Mucosa of rectum (tissue), 2 donors: ENCODE results near the gene NFXL1.

Experiments
- H3K27ac ChIP-seq, 2 donors: one replicate each; pipeline ENCODE4 v1.7.0; 2013; ENCODE audit warnings: inconsistent platforms in 2 of 2, low read depth in 2 of 2, low read length in 2 of 2
- H3K27me3 ChIP-seq, 2 donors: one replicate each; pipeline ENCODE4 v1.7.0; 2013; ENCODE audit warnings: low read length in 2 of 2; ENCODE audit not compliant: control insufficient read depth in 2 of 2, insufficient read depth in 2 of 2
- H3K36me3 ChIP-seq, 2 donors: one replicate each; pipeline ENCODE4 v1.7.0; 2013; ENCODE audit warnings: low read length in 2 of 2; ENCODE audit not compliant: control insufficient read depth in 2 of 2, insufficient read depth in 2 of 2
- H3K4me1 ChIP-seq, 2 donors: one replicate each; pipeline ENCODE4 v1.7.0; 2013; ENCODE audit warnings: low read length in 2 of 2, mild to moderate bottlenecking in 1 of 2; ENCODE audit not compliant: control insufficient read depth in 2 of 2, insufficient read depth in 2 of 2
- H3K4me3 ChIP-seq, 2 donors: one replicate each; pipeline ENCODE4 v1.7.0; 2013; ENCODE audit warnings: low read length in 2 of 2
- H3K9ac ChIP-seq, 2 donors: one replicate each; pipeline ENCODE4 v1.7.0; 2013; ENCODE audit warnings: low read length in 2 of 2, low read depth in 1 of 2, mild to moderate bottlenecking in 1 of 2
- H3K9me3 ChIP-seq, 2 donors: one replicate each; pipeline ENCODE4 v1.7.0; 2013; ENCODE audit warnings: low read length in 2 of 2; ENCODE audit not compliant: control insufficient read depth in 2 of 2
- donor health status: healthy.
- donor health status: Normal muscosa, but diverticular disease.

Gene NFXL1

DNA sequence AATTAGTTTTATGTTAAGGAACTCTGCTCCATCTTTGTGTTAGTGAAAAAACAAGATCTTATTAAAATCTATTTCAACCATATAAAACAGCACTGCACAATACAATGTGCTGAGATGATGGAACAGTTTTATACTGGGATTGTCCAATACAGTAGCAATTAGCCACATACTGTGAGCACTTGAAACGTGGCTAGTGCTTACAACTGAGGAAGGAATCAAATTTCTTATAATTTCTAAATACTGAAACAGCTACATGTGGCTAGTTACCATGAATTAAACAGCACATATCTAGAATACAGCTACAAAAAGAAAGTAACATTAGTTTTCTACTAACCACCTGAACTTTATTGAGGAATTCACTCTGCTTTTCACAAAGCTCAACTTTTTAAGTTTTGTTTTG is 14.7 kb downstream of the NFXL1 start:
- Histone ChIP-seq H3K27ac (no peak overlapping the region), H3K4me1 (no peaks in the 10 kb centered on the region), H3K36me3 (peaks cover 43 to 46% of the 10 kb centered on the region in 2 donors), H3K9ac (no peak overlapping the region), H3K27me3 (no peaks in the 10 kb centered on the region), H3K4me3 (no peak overlapping the region), H3K9me3 (no peaks in the 10 kb centered on the region)

DNA sequence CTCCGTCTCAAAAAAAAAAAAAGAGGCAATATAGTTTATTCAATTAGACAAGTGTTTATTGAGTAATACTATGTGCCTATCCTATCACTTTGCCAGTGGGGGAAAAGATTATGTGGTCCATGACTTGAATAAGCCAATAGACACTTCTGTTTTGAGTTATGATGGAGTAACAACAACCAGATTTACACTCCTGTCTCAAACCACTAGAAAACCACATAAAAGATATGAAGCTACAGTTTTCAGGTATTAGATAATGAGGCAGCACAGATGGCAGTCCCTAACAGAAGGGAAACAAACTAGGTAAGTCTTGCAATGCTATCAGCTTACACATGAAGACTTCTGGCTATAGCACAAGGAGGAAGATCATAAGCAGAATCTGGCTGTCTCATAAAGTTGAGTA is 22.5 kb downstream of the NFXL1 start:
- no peaks in the 10 kb centered on the region for H3K9me3 ChIP-seq
- no peak overlapping the region for H3K27ac ChIP-seq
- H3K27me3 ChIP-seq: no peaks in the 10 kb centered on the region
- H3K36me3 ChIP-seq: peaks cover 44 to 58% of the 10 kb centered on the region in 2 donors
- H3K4me1 ChIP-seq: no peaks in the 10 kb centered on the region
- no peak overlapping the region for H3K9ac ChIP-seq
- no peak overlapping the region for H3K4me3 ChIP-seq

DNA sequence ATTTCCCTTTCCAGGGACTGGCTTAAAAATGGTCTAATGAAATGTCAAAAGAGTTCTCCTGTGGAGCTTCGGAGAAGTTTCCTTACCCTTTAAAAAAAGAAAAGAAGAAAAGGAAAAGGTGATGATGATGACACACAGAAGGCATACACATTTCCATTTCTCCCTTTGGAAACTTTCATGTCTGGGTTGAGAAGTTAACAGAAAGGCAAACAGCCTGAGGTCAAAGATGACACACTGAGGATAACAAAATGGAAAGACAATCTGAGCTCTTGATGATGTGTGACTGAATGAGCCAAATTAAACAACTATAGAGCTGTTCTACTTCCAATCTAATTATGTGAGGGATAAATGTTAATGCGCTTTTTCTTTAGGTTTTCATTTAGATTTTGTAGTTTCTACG is 32.2 kb downstream of the NFXL1 start:
- Histone ChIP-seq H3K9ac (no peak overlapping the region), H3K27ac (no peak overlapping the region), H3K27me3 (no peaks in the 10 kb centered on the region), H3K36me3 (peaks cover 37 to 38% of the 10 kb centered on the region in 2 donors), H3K9me3 (no peaks in the 10 kb centered on the region), H3K4me3 (no peak overlapping the region), H3K4me1 (no peaks in the 10 kb centered on the region)

DNA sequence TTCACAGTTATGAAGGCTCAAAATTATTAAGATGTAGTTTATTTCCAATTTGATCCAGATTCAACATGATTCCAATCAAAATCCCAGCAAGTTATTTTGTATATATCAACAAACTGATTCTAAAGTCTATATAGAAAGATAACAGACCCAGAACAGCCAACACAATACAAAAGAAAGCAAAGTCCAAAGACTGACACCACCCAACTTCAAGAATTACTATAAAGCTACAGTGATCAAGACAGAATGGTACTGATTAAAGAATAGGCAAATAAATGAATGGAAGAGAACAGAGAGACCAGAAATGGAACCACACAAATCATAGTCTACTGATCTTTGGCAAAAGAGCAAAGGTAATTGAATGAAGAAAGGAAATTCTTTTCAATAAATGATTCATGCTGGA is 34.9 kb downstream of the NFXL1 start:
- Histone ChIP-seq H3K36me3 (peaks cover 40 to 50% of the 10 kb centered on the region in 2 donors), H3K27ac (no peak overlapping the region), H3K27me3 (no peaks in the 10 kb centered on the region)

DNA sequence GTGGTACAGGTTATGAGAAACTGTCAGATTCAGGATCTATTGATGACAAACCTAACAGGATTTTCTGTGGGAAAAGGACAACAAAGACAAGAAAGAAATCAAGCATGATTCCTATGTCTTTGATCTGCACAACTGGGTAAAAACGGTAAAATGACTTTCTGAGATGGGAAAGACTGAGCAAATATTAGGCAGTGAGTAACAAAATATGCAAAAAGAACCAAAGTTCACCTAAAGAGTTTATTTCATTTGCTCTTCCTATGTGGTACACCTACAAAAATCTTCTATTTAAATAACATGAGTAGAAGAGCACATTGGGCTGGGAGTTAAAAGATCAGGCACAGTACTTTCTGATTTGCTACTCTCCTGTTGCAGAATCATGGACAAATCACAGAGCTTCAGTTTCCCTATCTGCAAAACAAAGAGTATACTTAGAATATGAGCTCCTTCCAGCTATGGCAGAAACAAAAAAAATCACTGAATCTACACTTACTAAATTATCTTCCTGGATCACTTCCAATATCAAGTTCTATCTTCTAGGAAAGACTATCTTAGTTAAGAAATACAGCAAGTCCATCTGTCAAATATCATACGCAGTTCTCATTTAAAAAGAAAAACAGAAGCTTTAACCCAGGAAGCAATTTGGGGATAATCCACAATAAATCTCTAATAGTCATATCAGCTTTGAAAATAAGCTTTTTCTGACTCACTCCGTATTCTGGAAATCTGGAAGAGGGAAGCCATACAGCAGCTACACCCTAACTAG is 37.4 kb downstream of the NFXL1 start:
- H3K36me3 ChIP-seq: peaks cover 44 to 57% of the 10 kb centered on the region in 2 donors
- H3K9me3 ChIP-seq: peaks cover 0 to 3% of the 10 kb centered on the region in 2 donors
- no peak overlapping the region for H3K9ac ChIP-seq
- no peaks in the 10 kb centered on the region for H3K27me3 ChIP-seq
- H3K27ac ChIP-seq: no peak overlapping the region
- H3K4me3 ChIP-seq: no peak overlapping the region
- H3K4me1 ChIP-seq: no peaks in the 10 kb centered on the region

More for the DNA sequence above, 34.9 kb downstream of the NFXL1 start:
- Histone ChIP-seq H3K4me1 (no peaks in the 10 kb centered on the region), H3K4me3 (no peak overlapping the region), H3K9me3 (no peaks in the 10 kb centered on the region), H3K9ac (no peak overlapping the region)

DNA sequence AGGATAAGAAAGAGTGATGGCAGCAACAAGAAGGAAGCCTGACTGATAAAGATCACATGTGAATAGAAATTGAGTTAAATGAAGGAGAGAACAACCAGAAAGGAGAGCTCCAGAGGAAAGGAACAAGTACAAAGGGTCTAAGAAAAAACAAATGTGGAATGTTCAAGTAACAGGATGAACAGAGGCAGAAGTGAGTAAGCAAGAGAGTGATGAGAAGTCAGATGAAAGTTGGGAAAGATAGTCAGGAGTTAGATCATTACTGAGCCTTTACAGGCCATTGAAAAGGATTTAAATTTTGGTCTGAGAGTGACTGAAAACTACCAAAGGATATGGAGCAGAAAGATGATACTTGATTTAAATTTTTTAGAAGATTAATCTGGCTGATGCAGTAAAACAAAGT is 38.1 kb downstream of the NFXL1 start:
- Histone ChIP-seq H3K9me3 (peaks cover 0 to 3% of the 10 kb centered on the region in 2 donors), H3K9ac (no peak overlapping the region), H3K4me3 (no peak overlapping the region), H3K36me3 (peaks cover 40 to 54% of the 10 kb centered on the region in 2 donors), H3K27me3 (no peaks in the 10 kb centered on the region), H3K4me1 (no peaks in the 10 kb centered on the region), H3K27ac (no peak overlapping the region)

DNA sequence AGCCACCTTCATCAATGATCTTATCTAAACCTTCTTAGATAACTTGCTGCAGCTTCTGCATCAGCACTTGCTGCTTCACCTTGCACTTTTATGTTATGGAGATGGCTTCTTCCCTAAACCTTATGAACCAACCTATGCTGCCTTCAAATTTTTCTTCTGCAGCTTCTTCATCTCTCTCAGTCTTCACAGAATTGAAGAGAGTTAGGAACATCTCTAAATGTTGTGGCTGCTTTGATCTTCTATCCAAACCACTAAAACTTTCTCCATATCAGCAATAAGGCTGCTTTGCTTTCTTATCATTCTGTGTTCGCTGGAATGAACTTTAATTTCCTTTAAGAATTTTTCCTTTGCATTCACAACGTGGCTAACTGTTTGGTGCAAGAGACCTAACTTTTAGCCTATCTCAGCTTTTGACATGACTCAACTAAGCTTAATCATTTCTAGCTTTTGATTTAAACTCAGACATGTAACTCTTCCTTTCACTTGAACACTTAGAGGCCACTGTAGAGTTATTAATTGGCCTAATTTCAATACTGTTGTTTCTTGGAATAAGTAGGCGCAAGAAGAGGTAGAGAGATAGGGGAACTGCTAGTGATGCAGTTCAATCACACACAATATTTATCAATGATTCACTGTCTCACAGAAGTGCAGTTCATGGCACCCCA is 40.4 kb downstream of the NFXL1 start:
- H3K27me3 ChIP-seq: no peaks in the 10 kb centered on the region
- peaks cover 0 to 3% of the 10 kb centered on the region in 2 donors for H3K9me3 ChIP-seq
- peaks cover 40 to 56% of the 10 kb centered on the region in 2 donors for H3K36me3 ChIP-seq
- H3K4me3 ChIP-seq: no peak overlapping the region
- H3K9ac ChIP-seq: no peak overlapping the region
- no peaks in the 10 kb centered on the region for H3K4me1 ChIP-seq
- H3K27ac ChIP-seq: no peak overlapping the region

DNA sequence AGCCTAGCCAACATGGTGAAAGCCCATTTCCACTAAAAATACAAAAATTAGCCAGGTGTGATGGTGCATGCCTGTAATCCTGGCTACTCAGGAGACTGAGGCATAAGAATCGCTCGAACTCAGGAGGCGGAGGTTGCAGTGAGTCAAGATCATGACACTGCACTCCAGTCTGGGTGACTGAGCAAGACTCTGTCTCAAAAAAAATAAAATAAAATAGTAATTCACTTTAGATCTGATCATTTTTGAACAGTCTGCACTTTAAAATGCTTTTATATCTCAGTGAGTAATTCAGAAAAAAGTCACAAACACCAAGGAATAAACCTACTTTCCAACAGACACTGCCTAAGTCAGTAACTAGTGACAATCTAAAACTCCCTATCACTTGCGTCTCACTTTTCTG is 50.9 kb downstream of the NFXL1 start:
- Histone ChIP-seq H3K27ac (no peak overlapping the region), H3K36me3 (peaks cover 0 to 6% of the 10 kb centered on the region in 2 donors), H3K9ac (no peak overlapping the region), H3K9me3 (no peaks in the 10 kb centered on the region), H3K4me1 (no peaks in the 10 kb centered on the region), H3K27me3 (no peaks in the 10 kb centered on the region), H3K4me3 (no peak overlapping the region)

DNA sequence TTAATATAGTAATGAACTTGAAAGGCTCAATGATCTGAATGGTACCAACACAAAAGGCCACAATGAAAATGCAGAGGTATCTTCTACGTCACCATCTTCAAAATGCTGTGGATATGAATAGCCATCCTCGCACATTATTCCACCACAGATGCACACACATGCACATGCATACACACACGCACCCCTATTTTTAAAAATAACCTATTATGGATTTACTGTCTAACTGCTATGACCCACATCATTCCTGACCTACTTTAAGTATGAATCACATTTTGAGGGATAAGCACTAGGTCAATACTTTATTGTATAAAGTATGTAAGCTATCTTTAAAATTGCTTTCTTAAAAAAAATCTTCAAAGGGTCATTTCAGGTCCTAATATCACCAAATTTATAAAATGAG is 52.1 kb downstream of the NFXL1 start:
- H3K27me3 ChIP-seq: no peaks in the 10 kb centered on the region

DNA sequence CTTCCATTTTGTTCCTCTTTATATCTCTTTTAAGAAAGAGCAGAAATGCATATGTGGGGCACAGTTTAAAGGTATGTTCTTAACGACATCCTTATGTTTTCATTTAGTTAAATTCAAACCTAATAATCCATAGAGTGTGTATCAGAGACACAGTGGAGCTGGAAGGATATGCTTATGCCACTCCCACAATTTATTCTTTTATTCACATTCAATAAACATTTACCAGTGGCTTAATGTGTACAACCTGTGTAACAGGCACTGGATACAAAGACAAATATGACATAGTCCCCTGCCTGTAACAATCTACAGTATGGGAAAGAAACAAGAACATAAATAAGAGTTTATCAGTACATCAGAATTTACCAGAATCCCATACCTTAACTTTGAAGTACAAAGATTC is 54.1 kb downstream of the NFXL1 start:
- peaks cover 0 to 8% of the 10 kb centered on the region in 2 donors for H3K36me3 ChIP-seq
- H3K9me3 ChIP-seq: no peaks in the 10 kb centered on the region
- H3K27ac ChIP-seq: no peak overlapping the region
- H3K9ac ChIP-seq: no peak overlapping the region
- no peaks in the 10 kb centered on the region for H3K4me1 ChIP-seq
- no peaks in the 10 kb centered on the region for H3K27me3 ChIP-seq
- H3K4me3 ChIP-seq: no peak overlapping the region

More for the DNA sequence above, 52.1 kb downstream of the NFXL1 start:
- H3K4me3 ChIP-seq: no peak overlapping the region
- H3K9ac ChIP-seq: no peak overlapping the region
- H3K4me1 ChIP-seq: no peaks in the 10 kb centered on the region
- no peak overlapping the region for H3K27ac ChIP-seq
- no peaks in the 10 kb centered on the region for H3K9me3 ChIP-seq
- peaks cover 0 to 6% of the 10 kb centered on the region in 2 donors for H3K36me3 ChIP-seq
